ENCODE results near the gene EFNB3.

DNA sequence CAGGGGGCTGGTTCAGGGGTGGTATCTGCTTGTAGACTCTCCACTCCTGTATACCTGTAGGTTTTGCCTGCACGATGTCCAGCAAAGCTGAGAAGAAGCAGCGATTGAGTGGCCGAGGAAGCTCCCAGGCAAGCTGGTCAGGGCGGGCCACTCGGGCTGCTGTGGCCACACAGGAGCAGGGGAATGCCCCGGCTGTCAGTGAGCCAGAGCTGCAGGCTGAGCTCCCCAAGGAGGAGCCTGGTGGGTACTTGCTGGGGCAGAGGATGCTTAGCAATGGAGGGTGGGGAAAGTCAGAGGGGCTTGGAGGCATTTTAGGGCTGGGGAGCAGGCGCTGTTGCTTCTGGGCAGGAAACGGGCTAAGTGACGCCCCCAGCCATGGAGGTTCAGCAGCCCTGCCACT lies 14.7 kb downstream of the EFNB3 start:
- TF ChIP-seq SIN3A (IDR thresholded peaks at IDR 0.05; ENCODE audit: borderline replicate concordance, insufficient read depth, low read length) (no peak), FOXP2 (optimal IDR thresholded peaks at IDR 0.05; ENCODE audit: borderline replicate concordance, extremely low read depth, extremely low read length, insufficient read depth) (no peak), TAF1 (IDR thresholded peaks at IDR 0.05; ENCODE audit: borderline replicate concordance, insufficient read depth, low read length) (no peak)
